Subcutaneous abdominal adipose tissue (tissue), 5 donors: ENCODE results near the gene CEBPB.
A peak's percentile ranks its signal among the peaks of the same experiment; 100 is the strongest.

Experiments used
- H3K27ac ChIP-seq: one replicate; pipeline ENCODE4 v1.7.0; 2013; ENCODE audit warnings: low read depth, mild to moderate bottlenecking, inconsistent platforms, low read length, moderate library complexity
- H3K27me3 ChIP-seq, 5 donors: one replicate each; pipeline ENCODE4 v1.7.0; 2013; ENCODE audit warnings: low read length in 5 of 5, inconsistent platforms in 1 of 5; ENCODE audit not compliant: control insufficient read depth in 5 of 5, insufficient read depth in 4 of 5
- H3K36me3 ChIP-seq, 5 donors: one replicate each; pipeline ENCODE4 v1.7.0; 2013; ENCODE audit warnings: low read length in 5 of 5; ENCODE audit not compliant: control insufficient read depth in 5 of 5, insufficient read depth in 5 of 5
- H3K4me1 ChIP-seq, 5 donors: one replicate each; pipeline ENCODE4 v1.7.0; 2013; ENCODE audit warnings: low read length in 5 of 5, mild to moderate bottlenecking in 3 of 5, moderate library complexity in 1 of 5; ENCODE audit not compliant: control insufficient read depth in 5 of 5, insufficient read depth in 5 of 5
- H3K4me3 ChIP-seq, 5 donors: one replicate each; pipeline ENCODE4 v1.7.0; 2013; ENCODE audit warnings: low read length in 5 of 5, low read depth in 1 of 5
- H3K9ac ChIP-seq, 5 donors: one replicate each; pipeline ENCODE4 v1.7.0; 2013; ENCODE audit warnings: low read length in 5 of 5, mild to moderate bottlenecking in 4 of 5, moderate library complexity in 3 of 5
- H3K9me3 ChIP-seq, 5 donors: one replicate each; pipeline ENCODE4 v1.7.0; 2013; ENCODE audit warnings: low read length in 5 of 5; ENCODE audit not compliant: control insufficient read depth in 5 of 5
- donor health status: healthy.
- donor health status: healthy.
- donor health status: healthy.
- donor health status: healthy.
- donor health status: healthy.

CEBPB gene

DNA sequence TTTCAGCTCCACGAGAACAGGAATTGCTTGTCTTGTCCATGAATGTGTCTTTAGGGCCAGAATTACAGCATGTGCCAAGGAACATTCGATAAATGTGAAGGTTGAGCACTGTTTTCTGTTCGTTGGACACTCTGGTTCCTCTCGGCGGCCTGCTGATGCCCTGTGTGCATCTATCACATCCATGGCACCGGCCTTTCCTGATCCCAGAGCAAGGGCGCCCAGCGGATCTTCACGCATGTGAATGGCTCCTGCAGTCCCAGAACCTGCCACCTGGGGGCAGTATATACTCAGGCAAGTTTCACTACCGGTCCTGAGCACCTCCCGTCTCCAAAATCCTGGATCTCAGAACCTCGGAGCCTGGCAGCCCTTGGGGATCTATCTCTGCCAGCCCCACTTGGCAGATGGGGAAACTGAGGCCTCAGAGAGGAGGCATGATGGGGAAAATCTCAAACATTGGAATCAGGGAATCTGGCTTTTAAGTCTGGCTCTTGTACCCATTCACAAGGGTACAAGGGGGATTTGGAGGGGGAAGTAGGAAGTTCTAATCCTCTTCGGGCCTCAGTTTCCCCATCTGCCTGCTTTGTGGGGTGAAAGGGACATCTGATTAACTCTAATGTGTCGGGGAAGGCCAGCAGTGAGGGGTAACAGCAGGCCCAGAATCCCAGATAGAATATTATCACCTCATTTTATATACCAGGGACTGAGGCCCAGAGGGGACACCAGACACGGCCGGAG is 4.3 kb upstream of the CEBPB start:
- Histone ChIP-seq H3K27me3 (no peaks in the 10 kb centered on the region), H3K4me3 (no peak overlapping the region), H3K36me3 (no peaks in the 10 kb centered on the region), H3K9me3 (no peaks in the 10 kb centered on the region), H3K9ac (no peak overlapping the region), H3K27ac (peak overlapping the region; percentile 62), H3K4me1 (peaks cover 0 to 24% (median 0%) of the 10 kb centered on the region in 5 donors)

DNA sequence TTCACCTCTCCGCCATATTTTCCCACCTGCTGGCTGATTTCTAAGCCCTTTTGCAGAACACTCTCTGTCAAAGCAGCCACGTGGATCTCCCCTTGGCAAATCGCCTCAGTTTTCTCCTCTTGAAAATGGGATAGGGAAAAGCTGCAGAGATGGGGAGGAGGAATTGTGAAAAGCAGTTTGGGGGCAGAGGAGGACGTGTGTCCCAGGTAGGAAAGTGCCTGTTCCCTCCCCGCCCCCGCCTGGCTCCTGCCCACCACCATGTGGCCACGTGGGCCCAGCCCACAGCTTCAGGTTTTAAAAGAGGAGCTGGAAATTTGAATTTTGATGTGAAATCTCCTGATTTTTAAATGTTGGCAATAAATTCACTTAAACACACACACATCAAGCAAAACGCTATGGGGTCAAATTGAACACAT is 3.6 kb upstream of the CEBPB start:
- no peaks in the 10 kb centered on the region for H3K36me3 ChIP-seq
- H3K9ac ChIP-seq = no peak overlapping the region
- H3K4me1 ChIP-seq = peaks cover 0 to 27% (median 0%) of the 10 kb centered on the region in 5 donors
- H3K9me3 ChIP-seq = no peaks in the 10 kb centered on the region
- peaks cover 0 to 5% (median 0%) of the 10 kb centered on the region in 5 donors for H3K27me3 ChIP-seq
- H3K27ac ChIP-seq = peak overlapping the region; percentile 62
- H3K4me3 ChIP-seq = no peak overlapping the region

DNA sequence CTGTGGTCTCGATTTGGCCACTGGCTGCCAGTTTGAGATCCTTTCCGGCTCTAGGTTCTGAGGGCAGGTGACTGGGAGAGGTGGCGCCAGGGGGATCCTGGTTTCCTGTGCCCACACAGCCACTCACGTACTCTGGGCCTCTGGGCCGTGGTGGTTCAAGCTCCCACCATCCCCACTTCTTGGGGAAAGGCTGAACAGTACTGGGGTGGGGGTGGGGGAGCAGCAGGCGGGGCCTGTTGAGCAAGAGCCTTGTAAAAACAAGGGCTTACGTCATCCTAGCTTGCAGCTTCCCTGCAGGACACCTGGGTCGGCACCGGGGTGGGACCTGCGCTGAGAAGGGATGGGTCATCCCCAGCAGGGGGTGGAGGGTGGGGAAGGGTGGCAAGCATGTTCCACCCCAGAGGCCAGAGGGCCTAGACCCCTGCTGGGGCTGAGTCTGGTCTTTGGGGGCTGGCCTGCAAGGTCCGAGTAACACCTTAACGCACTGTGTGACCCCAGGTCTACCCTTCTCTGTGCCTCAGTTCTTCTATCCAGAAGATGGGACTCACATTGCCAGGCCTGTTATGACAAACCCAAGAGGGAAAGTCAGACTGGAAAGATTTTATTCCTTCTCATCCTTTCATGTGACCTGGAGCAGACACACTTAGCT is 3.1 kb upstream of the CEBPB start:
- H3K9me3 ChIP-seq = no peaks in the 10 kb centered on the region
- H3K36me3 ChIP-seq = no peaks in the 10 kb centered on the region
- H3K27ac ChIP-seq = peak overlapping the region; percentile 62
- H3K4me3 ChIP-seq = no peak overlapping the region
- H3K9ac ChIP-seq = no peak overlapping the region
- H3K27me3 ChIP-seq = peaks cover 0 to 5% (median 0%) of the 10 kb centered on the region in 5 donors
- peaks cover 0 to 27% (median 1%) of the 10 kb centered on the region in 5 donors for H3K4me1 ChIP-seq

DNA sequence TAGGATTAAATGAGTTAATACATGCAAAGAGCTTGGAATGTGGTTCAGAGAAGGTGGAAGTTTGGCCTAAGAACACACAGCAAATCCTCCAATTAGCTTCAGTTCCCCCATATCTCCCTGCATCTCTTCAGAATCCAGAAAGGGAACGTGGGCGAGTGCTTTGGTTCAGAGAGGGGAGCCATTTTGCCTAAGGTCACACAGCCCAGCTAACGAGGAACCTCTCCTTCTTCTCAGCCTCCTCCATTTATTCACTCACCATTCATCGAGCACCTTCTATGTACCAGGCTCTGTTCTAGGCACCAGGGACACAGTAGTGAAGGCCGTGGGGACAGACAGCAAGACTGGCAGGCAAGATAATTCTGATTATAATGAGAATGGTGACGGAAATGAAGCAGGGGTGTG is 2.3 kb upstream of the CEBPB start:
- H3K9ac ChIP-seq = no peak overlapping the region
- peak overlapping the region; percentile 99 for H3K27ac ChIP-seq
- H3K4me3 ChIP-seq = no peak overlapping the region
- H3K27me3 ChIP-seq = peaks cover 0 to 5% (median 0%) of the 10 kb centered on the region in 5 donors
- H3K4me1 ChIP-seq = peaks cover 4 to 33% (median 9%) of the 10 kb centered on the region in 5 donors
- no peaks in the 10 kb centered on the region for H3K9me3 ChIP-seq
- H3K36me3 ChIP-seq = peaks cover 0 to 7% (median 5%) of the 10 kb centered on the region in 5 donors

DNA sequence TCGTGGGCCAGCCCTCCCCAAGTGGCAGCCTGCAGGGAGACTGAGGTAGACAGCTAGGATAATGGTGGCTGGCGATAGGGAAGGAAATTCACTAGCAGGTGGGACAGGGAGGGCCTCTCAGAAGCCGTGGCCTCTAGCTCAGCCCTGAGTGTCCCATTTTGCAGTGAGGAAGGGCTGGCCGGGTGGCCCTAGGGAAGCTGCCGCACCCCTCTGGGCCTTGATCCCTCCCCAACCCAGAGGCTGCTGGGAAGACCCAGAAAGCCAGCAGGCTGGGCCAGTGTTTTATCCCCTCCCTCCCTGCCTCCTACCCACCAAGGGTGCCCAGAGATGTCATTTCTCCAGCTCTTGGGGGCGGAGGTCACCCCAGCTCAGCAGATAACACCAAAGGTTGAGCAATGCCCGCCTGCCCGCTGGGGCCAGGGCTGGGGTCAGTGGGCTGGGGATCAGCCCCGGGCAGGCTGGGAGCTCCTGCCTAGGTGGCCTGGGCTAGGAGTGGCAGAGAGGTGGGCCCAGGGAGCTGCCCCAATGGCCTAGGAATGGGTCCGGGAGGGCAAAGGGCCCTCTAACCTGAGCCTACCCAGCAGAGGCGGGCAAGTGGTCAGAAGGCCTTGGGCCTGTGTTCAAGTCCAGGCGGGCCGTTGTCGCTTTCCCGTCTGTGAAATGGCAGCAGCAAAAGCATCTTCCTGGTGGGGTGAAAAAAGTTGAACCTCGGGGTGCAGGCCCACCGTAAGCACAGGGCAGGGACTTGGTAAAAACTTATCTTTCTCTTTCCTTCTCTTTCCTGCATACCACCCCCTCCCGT is 1.6 kb upstream of the CEBPB start:
- Histone ChIP-seq H3K36me3 (peaks cover 0 to 15% (median 10%) of the 10 kb centered on the region in 5 donors), H3K4me1 (peaks cover 8 to 41% (median 17%) of the 10 kb centered on the region in 5 donors), H3K27ac (peak overlapping the region; percentile 99), H3K27me3 (peaks cover 0 to 5% (median 0%) of the 10 kb centered on the region in 5 donors), H3K9ac (peak overlapping the region in 3 of 5 donors; percentile 13 to 58 (median 48)), H3K9me3 (no peaks in the 10 kb centered on the region), H3K4me3 (no peak overlapping the region)

DNA sequence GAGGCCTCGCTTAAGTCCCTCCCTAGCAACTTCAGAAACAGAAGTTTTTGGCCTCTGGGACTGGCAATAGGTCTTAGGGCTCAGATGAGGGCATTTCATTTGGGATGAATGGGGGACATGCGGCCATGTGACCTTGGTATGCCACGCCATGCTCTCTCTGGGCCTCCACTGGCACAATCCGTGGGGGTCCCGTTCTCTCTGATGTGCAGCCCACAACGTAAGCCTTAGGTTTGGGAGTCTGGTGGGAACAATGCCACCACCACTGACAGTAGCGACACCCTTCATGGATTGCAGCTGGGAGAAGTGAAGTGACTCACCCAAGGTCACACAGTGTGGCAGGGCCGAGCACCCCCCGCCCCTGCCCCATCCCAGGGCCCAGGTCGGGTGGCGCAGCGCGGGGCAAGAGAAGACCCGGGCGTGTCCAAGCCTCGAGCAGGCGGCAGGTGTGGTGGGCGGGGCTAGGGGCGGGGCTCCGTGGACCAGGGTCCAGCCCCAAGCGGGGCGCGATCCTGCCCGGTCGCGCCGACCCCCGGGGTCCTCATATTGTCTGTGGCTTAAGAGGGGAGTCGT is 864 bp upstream of the CEBPB start:
- peaks cover 12 to 48% (median 23%) of the 10 kb centered on the region in 5 donors for H3K4me1 ChIP-seq
- peak overlapping the region; percentile 99 for H3K27ac ChIP-seq
- peaks cover 0 to 5% (median 0%) of the 10 kb centered on the region in 5 donors for H3K27me3 ChIP-seq
- peak overlapping the region in 1 of 5 donors; percentile 93 for H3K4me3 ChIP-seq
- peak overlapping the region in 4 of 5 donors; percentile 26 to 58 (median 48) for H3K9ac ChIP-seq
- peaks cover 0 to 20% (median 15%) of the 10 kb centered on the region in 5 donors for H3K36me3 ChIP-seq
- no peaks in the 10 kb centered on the region for H3K9me3 ChIP-seq

DNA sequence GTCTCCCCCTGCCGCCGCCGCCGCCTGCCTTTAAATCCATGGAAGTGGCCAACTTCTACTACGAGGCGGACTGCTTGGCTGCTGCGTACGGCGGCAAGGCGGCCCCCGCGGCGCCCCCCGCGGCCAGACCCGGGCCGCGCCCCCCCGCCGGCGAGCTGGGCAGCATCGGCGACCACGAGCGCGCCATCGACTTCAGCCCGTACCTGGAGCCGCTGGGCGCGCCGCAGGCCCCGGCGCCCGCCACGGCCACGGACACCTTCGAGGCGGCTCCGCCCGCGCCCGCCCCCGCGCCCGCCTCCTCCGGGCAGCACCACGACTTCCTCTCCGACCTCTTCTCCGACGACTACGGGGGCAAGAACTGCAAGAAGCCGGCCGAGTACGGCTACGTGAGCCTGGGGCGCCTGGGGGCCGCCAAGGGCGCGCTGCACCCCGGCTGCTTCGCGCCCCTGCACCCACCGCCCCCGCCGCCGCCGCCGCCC is 474 bp downstream of the CEBPB start:
- Histone ChIP-seq H3K9ac (peak overlapping the region in 4 of 5 donors; percentile 35 to 100 (median 96)), H3K4me1 (peaks cover 14 to 60% (median 27%) of the 10 kb centered on the region in 5 donors), H3K27ac (peak overlapping the region; percentile 99), H3K27me3 (peaks cover 0 to 5% (median 0%) of the 10 kb centered on the region in 5 donors), H3K9me3 (no peaks in the 10 kb centered on the region), H3K4me3 (peak overlapping the region; percentile 54 to 100 (median 94)), H3K36me3 (peaks cover 0 to 20% (median 16%) of the 10 kb centered on the region in 5 donors)

DNA sequence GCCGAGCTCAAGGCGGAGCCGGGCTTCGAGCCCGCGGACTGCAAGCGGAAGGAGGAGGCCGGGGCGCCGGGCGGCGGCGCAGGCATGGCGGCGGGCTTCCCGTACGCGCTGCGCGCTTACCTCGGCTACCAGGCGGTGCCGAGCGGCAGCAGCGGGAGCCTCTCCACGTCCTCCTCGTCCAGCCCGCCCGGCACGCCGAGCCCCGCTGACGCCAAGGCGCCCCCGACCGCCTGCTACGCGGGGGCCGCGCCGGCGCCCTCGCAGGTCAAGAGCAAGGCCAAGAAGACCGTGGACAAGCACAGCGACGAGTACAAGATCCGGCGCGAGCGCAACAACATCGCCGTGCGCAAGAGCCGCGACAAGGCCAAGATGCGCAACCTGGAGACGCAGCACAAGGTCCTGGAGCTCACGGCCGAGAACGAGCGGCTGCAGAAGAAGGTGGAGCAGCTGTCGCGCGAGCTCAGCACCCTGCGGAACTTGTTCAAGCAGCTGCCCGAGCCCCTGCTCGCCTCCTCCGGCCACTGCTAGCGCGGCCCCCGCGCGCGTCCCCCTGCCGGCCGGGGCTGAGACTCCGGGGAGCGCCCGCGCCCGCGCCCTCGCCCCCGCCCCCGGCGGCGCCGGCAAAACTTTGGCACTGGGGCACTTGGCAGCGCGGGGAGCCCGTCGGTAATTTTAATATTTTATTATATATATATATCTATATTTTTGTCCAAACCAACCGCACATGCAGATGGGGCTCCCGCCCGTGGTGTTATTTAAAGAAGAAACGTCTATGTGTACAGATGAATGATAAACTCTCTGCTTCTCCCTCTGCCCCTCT is 1.1 kb downstream of the CEBPB start:
- Histone ChIP-seq H3K9me3 (no peaks in the 10 kb centered on the region), H3K9ac (peak overlapping the region; percentile 93 to 100 (median 98)), H3K4me1 (peaks cover 14 to 66% (median 27%) of the 10 kb centered on the region in 5 donors), H3K4me3 (peak overlapping the region; percentile 93 to 100 (median 94)), H3K27ac (peak overlapping the region; percentile 99), H3K27me3 (peaks cover 0 to 5% (median 0%) of the 10 kb centered on the region in 5 donors), H3K36me3 (peaks cover 0 to 20% (median 16%) of the 10 kb centered on the region in 5 donors)
